HepG2 (cell line): Measurements from ENCODE around the gene ARID5B. TPM values are rescaled to one million over a fixed set of nuclear protein-coding genes. Genes with fewer than 3 reads are reported as not detected.

ENCODE experiments used
- ATAC-seq: fragments of 200-7000 bp; cut with Tn5 transposase; 3 replicates; pipeline ENCODE4 v1.9.1; 2020; ENCODE audit warnings: mild to moderate bottlenecking, moderate library complexity
- BruUV-seq: library from RNA; stranded (reverse); fragments of 400-500 nt; replicated peaks from 2 replicates; lab custom pipeline; 2021; lab: Mats Ljungman, UMichigan
- CTCF ChIA-PET: fragments of 300-600 bp; formaldehyde crosslinking; extraction: SDS; loops from one replicate; lab custom pipeline; 2021; ENCODE audit warnings: low total read pairs, inconsistent platforms, low intra/inter-chr PET ratio; lab: Yijun Ruan, JAX
- POLR2A ChIA-PET: fragments of 350-600 bp; sonication (Branson Sonifier 250); formaldehyde crosslinking; loops from one replicate; lab custom pipeline; 2020; ENCODE audit warnings: antibody characterized with exemption, inconsistent platforms; lab: Yijun Ruan, JAX
- DNase-seq: peaks from one replicate; pipeline ENCODE4 v3.0.0-alpha.2; 2015; ENCODE audit warnings: low spot score
- FAIRE-seq: peaks from 3 replicates; lab custom pipeline; 2011; peaks lifted over from hg19 to GRCh38; lab: Jason Lieb, UNC
- H2AFZ ChIP-seq: one replicate; pipeline ENCODE4 v1.6.1; 2011; ENCODE audit warnings: low read length, inconsistent platforms
- H3K27ac ChIP-seq: fragments of 300-600 bp; 3 replicates; pipeline ENCODE4 v1.8.0; 2011; ENCODE audit warnings: mixed run types, mild to moderate bottlenecking, mixed read lengths, low read length, inconsistent platforms; ENCODE audit not compliant: insufficient read depth; ENCODE audit errors: extremely low read length
- H3K27me3 ChIP-seq, 2 experiments: fragments of 200-600 bp in 1 of 2; 2 replicates in 1 of 2; 3 replicates in 1 of 2; pipeline versions ENCODE4 v1.6.0 to v1.8.0; 2011; ENCODE audit warnings: low read length in 2 of 2, mild to moderate bottlenecking in 2 of 2, moderate library complexity in 2 of 2, inconsistent platforms in 1 of 2; ENCODE audit not compliant: insufficient read depth in 2 of 2, control insufficient read depth in 1 of 2
- H3K36me3 ChIP-seq, 2 experiments: fragments of 200-600 bp in 1 of 2; replicated peaks in 1 of 2; 2 replicates in 1 of 2; 3 replicates in 1 of 2; pipeline versions ENCODE4 v1.5.1 to v1.8.0; 2011; ENCODE audit warnings: low read length in 2 of 2, inconsistent platforms in 1 of 2; ENCODE audit not compliant: insufficient read depth in 2 of 2, control insufficient read depth in 1 of 2
- H3K4me1 ChIP-seq: 2 replicates; pipeline ENCODE4 v1.5.1; 2012; ENCODE audit warnings: low read length, inconsistent platforms; ENCODE audit not compliant: insufficient read depth
- H3K4me2 ChIP-seq: 2 replicates; pipeline ENCODE4 v1.6.0; 2011; ENCODE audit warnings: low read depth, low read length, inconsistent platforms
- H3K4me3 ChIP-seq, 3 experiments: fragments of 200-600 bp in 1 of 3; sonication (generic), shearing (Covaris generic) in 1 of 3; replicated peaks in 1 of 3; 2 replicates each; pipeline ENCODE4 v1.5.1; 2011 to 2016; ENCODE audit warnings: low read length in 3 of 3, inconsistent platforms in 2 of 3, low read depth in 2 of 3, mild to moderate bottlenecking in 2 of 3, control low read depth in 1 of 3, mixed read lengths in 1 of 3; ENCODE audit not compliant: insufficient read depth in 1 of 3
- H3K79me2 ChIP-seq: one replicate; pipeline ENCODE4 v1.6.1; 2011; ENCODE audit warnings: low read length, inconsistent platforms; ENCODE audit not compliant: insufficient read depth
- H3K9ac ChIP-seq: 2 replicates; pipeline ENCODE4 v1.6.0; 2011; ENCODE audit warnings: mild to moderate bottlenecking, low read depth, low read length, inconsistent platforms; ENCODE audit not compliant: insufficient read depth
- H3K9me3 ChIP-seq: 2 replicates; pipeline ENCODE4 v1.5.1; 2012; ENCODE audit warnings: mild to moderate bottlenecking, low read length
- H4K20me1 ChIP-seq: 2 replicates; pipeline ENCODE4 v1.6.0; 2011; ENCODE audit warnings: inconsistent platforms, mild to moderate bottlenecking, low read length, moderate library complexity; ENCODE audit not compliant: insufficient read depth
- MTA1 ChIP-seq: sonication (generic); formaldehyde crosslinking; IDR thresholded peaks from 2 replicates; pipeline ENCODE4 v1.4.0; 2020; ENCODE audit warnings: missing genetic modification reagents, mild to moderate bottlenecking, borderline replicate concordance
- SMAD3 ChIP-seq: sonication (generic); formaldehyde crosslinking; IDR thresholded peaks from 2 replicates; pipeline ENCODE4 v1.4.0; 2020; ENCODE audit warnings: missing genetic modification reagents
- TEAD2 ChIP-seq: sonication (generic); formaldehyde crosslinking; IDR thresholded peaks from 2 replicates; pipeline ENCODE4 v1.9.0; 2021; ENCODE audit warnings: missing genetic modification reagents
- ZBTB38 ChIP-seq: sonication (generic); formaldehyde crosslinking; IDR thresholded peaks from 2 replicates; pipeline ENCODE4 v1.5.1; 2020; ENCODE audit warnings: mild to moderate bottlenecking, missing genetic modification reagents
- ZNF646 ChIP-seq: sonication (generic); formaldehyde crosslinking; IDR thresholded peaks from 2 replicates; pipeline ENCODE4 v1.9.0; 2021; ENCODE audit warnings: mild to moderate bottlenecking, missing genetic modification reagents
- WGBS: methylation state at CpG from one replicate; pipeline ENCODE4 v1.1.6; 2017; ENCODE audit warnings: low lambda C conversion rate; 5-methylcytosine and 5-hydroxymethylcytosine counted together
- in situ Hi-C: cut with HindIII; loops from 2 replicates; pipeline ENCODE4 v1.10.0; 2017; ENCODE audit warnings: low pct_unique_long_range_greater_than_20kb; ENCODE audit not compliant: extremely low pct_ligation_motif_present
- intact Hi-C: fragments of 100-400 bp; cut with micrococcal nuclease; formaldehyde crosslinking; loops from one replicate; pipeline ENCODE4 v1.10.0; 2022; ENCODE audit not compliant: unreplicated experiment
- polyA plus RNA-seq, 8 experiments: library from polyadenylated mRNA; depleted of rRNA in 3 of 8; stranded (reverse) in 7 of 8; unstranded in 1 of 8; fragments of >200 nt; fragmentation: Illumina TruSeq in 4 of 8; extraction: Trizol in 4 of 8; gene quantifications; 2 replicates each; pipeline versions ENCODE4 v1.2.1 to v1.2.3, GENCODE V29; 2011 to 2016; ENCODE audit warnings: low read depth in 4 of 8, missing spikeins in 1 of 8, mixed read lengths in 1 of 8; ENCODE audit not compliant: insufficient read depth in 1 of 8
- total RNA-seq, 5 experiments: library from RNA; depleted of rRNA; stranded (reverse); fragments of >200 nt; fragmentation: Illumina TruSeq; extraction: Trizol; gene quantifications; 2 replicates each; pipeline ENCODE4 v1.2.3, GENCODE V29; 2016; ENCODE audit warnings: low read depth in 1 of 5

Gene ARID5B
- total and polyA plus RNA-seq, 2 of the 13 experiments (the other 11 are each of a cell fraction or from before 2014, with no cell fraction given): 6.2 to 21.1 TPM

GRCh38 chr10:62047228-62047892 is 145.9 kb downstream of the ARID5B start:
- in situ Hi-C loops: loop anchor here (5.0 to 10.0 kb wide), 3 partner anchors 50 to 197 kb away; partner anchors contain the start of gene ARID5B
- H3K4me1 ChIP-seq: peaks cover 81% of the 10 kb centered on the region
- CTCF ChIA-PET: no interaction called here
- no peaks in the 10 kb centered on the region for H3K9me3 ChIP-seq
- POLR2A ChIA-PET: interaction anchor here (1.0 to 7.9 kb wide), 5 partner anchors 10 to 218 kb away, joined by 3 to 156 read pairs (median 4); no protein-coding TSS in a partner anchor
- H3K27ac ChIP-seq: peak overlapping the region; percentile 89
- H3K27me3 ChIP-seq: no peaks in the 10 kb centered on the region; a peak in 1 of 5 replicates
- FAIRE-seq (no peak), ATAC-seq (no peak), DNase-seq (no peak)
- TF ChIP-seq MTA1 (CRISPR knock-in tag) (no peak), ZNF646 (0 out of 2 replicates have a peak, but pooled peaks have one; percentile 12), ZBTB38 (0 out of 2 replicates have a peak, but pooled peaks have one; percentile 14), TEAD2 (no peak), SMAD3 (CRISPR knock-in tag) (0 out of 2 replicates have a peak, but pooled peaks have one; percentile 9)
- peaks cover 5 to 7% of the 10 kb centered on the region in 2 experiments for H3K36me3 ChIP-seq
- peak overlapping the region; percentile 81 for H3K4me2 ChIP-seq
- intact Hi-C loops: loop anchor here (5.0 kb wide), 1 partner anchor 135 kb away; no protein-coding TSS in a partner anchor
- WGBS: 66% methylated on average over 3 of the region's 3 CpGs
- no peaks in the 10 kb centered on the region for H4K20me1 ChIP-seq
- BruUV-seq: no TSS peak
- peaks cover 52% of the 10 kb centered on the region for H3K79me2 ChIP-seq
- no peak overlapping the region; a peak in 1 of 6 replicates for H3K4me3 ChIP-seq
- peak overlapping the region; percentile 90 for H3K9ac ChIP-seq
- H2AFZ ChIP-seq: no peak overlapping the region
